AG20443 (cell line): ENCODE results near the gene PAGR1.
A peak's percentile ranks its signal among the peaks of the same experiment; 100 is the strongest.

Experiments
- DNase-seq: peaks from one replicate; pipeline ENCODE4 v3.0.0; 2012; ENCODE audit warnings: low spot score, mixed read lengths

Gene PAGR1

GRCh38 chr16:29837841-29838240 is 21.9 kb downstream of the PAGR1 start:
- DNase-seq = no peak

DNA sequence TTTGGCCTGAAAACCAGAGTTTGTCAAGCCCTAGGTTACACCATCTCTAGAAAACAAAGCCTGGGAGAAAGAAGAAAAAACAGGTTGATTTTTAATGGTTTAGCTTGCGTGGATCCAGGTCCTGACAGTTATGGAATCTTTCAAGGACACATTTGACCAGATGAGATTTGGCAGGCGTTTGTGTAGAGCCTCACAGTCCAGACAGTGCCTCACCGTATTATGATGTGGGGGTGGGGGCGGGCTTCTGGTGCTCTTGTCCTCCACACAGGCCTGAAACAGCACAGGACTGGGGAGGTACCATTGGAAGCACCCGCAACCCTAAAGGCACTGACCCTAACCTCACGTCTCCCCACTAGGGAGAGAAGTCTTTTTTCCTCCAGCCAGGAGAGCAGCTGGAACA is 23.9 kb downstream of the PAGR1 start:
- DNase-seq = no peak

GRCh38 chr16:29840240-29840639 is 24.3 kb downstream of the PAGR1 start:
- DNase-seq = no peak

GRCh38 chr16:29841631-29842030 is 25.7 kb downstream of the PAGR1 start:
- no peak for DNase-seq

- no peak for DNase-seq
These were observed 26.9 kb downstream of the PAGR1 start for GRCh38 chr16:29842732-29843346.

- no peak for DNase-seq
These were observed 28.0 kb downstream of the PAGR1 start for GRCh38 chr16:29843931-29844330.

DNA sequence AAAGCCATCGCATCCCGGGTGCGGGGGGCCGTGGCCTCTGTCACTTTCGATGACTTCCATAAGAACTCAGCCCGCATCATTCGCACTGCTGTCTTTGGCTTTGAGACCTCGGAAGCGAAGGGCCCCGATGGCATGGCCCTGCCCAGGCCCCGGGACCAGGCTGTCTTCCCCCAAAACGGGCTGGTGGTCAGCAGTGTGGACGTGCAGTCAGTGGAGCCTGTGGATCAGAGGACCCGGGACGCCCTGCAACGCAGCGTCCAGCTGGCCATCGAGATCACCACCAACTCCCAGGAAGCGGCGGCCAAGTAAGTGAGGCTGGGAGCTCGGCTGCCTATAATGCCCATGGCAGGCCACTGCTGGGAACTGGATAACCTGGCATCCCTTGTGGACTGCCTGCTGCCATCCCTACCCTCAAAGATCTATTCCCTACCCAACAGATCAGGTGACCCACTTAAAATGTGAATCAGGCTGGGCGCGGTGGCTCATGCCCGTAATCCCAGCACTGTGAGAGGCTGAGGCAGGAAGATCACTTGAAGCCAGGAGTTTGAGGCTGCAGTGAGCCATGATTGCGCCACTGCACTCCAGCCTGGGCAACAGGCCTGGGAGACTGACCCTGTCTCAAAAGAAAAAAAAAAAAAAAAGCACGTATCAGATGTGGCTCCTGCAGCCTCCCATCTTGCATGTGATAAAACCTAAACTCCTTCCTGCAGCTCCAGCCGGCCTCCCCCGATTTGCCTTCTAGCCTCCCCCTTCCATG is 28.8 kb downstream of the PAGR1 start:
- DNase-seq = no peak

GRCh38 chr16:29845656-29846055 is 29.7 kb downstream of the PAGR1 start:
- no peak for DNase-seq

- DNase-seq = peak; percentile 79
These were observed 32.7 kb downstream of the PAGR1 start for GRCh38 chr16:29848420-29849297.

DNA sequence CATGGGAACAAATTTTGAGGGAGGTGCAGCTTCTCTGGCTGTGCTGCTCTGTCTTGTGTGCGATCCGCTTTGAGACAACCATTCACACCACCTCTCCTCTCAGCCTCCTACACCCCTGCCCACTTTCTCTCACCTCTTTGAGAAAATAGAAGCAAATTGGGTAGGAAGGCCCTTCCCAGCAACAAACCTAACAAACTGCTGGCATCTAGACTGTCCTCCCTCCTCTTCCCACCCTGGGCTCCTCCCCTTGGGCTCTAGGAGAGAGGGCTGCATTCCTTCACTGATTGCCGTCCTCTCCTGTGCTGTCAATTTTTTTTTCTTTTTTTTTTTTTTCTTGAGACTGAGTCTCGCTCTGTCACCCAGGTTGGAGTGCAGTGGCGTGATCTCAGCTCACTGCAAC is 33.6 kb downstream of the PAGR1 start:
- no peak for DNase-seq

DNA sequence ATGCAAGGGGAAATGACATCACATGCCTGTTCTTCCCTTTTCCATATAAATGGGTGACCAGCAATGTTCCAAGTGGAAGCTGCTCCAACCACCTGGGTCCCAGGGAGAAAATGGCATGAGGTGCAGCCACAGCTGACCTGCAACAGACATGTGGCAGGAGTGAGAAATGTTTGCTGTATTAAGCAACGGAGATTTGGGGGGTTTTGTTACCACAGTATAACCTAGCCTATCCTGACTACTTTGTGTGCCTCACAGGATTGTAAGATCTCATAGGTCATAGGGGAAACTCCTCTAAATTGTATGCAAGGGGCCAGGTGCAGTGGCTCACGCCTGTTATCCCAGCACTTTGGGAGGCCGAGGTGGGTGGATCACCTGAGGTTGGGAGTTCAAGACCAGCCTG is 35.0 kb downstream of the PAGR1 start:
- DNase-seq = no peak

GRCh38 chr16:29852654-29853053 is 36.7 kb downstream of the PAGR1 start:
- DNase-seq = peak; percentile 58

- no peak for DNase-seq
These were observed 38.7 kb downstream of the PAGR1 start for GRCh38 chr16:29854520-29855100.

DNA sequence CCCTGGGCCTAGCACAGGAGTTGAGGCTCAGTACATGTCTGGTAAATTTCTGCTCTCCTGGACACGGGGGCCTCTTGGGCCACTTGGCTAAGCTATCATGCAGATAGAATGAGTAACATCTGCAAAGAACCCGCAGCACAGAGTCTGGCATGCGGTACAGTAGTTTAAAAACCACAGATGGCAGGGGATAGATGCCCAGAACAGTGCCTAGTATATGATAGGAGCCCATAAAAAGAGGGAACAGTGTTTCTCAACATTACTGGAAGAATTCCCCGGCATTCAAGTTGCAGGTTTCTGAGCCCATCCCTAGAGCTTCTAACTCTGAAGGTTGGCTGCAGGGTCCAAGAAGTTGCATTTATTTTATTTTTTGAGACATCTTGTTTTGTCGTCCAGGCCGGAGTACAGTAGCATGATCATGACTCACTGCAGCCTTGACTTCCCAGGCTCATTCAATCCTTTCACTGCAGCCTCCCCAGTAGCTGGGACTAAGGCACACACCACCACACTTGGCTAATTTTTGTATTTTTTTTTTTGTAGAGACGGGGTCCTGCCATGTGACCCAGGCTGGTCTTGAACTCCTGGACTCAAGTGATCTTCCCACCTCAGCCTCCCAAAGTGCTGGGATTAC is 41.3 kb downstream of the PAGR1 start:
- DNase-seq = peak; percentile 67

DNA sequence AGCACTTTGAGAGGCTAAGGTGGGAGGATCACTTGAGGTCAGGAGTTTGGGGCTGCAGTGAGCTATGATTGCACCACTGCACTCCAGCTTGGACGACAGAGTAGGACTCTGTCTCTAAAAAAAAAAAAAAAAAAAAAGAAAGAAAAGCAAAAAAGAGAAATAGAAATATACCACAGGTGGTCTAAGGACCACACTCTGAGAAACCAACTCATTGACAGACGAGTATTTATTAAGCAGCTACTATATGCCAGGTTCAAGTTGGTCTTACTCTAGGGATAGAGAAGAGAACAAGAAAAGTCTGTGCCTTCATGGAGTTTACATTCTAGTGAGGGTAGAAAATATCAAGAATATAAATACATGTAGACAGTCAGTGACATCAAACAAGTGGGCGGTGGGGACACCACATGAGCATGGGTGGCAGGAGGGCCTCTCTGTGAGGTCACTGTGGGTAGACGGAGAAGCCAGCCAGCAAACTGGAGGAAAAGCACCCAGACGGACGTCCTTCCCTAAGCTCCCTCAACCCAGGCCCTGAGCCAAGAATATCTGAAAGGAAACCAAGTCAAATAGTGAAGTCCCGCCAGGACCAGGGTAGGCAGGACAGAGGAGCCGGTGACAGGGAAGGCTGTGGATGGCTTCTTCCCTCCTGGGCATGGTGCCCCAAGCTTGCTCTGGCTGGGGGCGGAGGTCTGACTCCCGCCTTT is 42.3 kb downstream of the PAGR1 start:
- DNase-seq = no peak

- DNase-seq = no peak
These were observed 43.0 kb downstream of the PAGR1 start for GRCh38 chr16:29858974-29859373.

- no peak for DNase-seq
These were observed 44.3 kb downstream of the PAGR1 start for GRCh38 chr16:29860218-29860617.

GRCh38 chr16:29862383-29862883 is 46.5 kb downstream of the PAGR1 start:
- DNase-seq = peak; percentile 32

GRCh38 chr16:29862884-29863668 is 47.1 kb downstream of the PAGR1 start, which contains the start of gene CDIPT:
Gene CDIPT (minus strand): TSS chr16:29863226. CDS start chr16:29862857, 369 bp downstream.
- DNase-seq = peak; percentile 96

- DNase-seq = no peak
These were observed 47.7 kb downstream of the PAGR1 start for GRCh38 chr16:29863669-29863984.
